ENCODE results near the gene ABCG4. TPM values are rescaled to one million over a fixed set of nuclear protein-coding genes. Genes with fewer than 3 reads are reported as not detected.

The ABCG4 gene
- total RNA-seq, 1 experiment from 2014 or later = 0.39 TPM

- POLR2A ChIA-PET = interaction anchor here (0.6 kb wide), 3 partner anchors 13 to 470 kb away, joined by 3 to 13 read pairs (median 3); no protein-coding TSS in a partner anchor
- Histone ChIP-seq H3K27ac (ENCODE audit: low read length) (peak overlapping the region; percentile 96), H3K4me3 (ENCODE audit: low read depth in 2 of 2, low read length in 2 of 2) (peak overlapping the region; percentile 79 to 87), H3K36me3 (ENCODE audit: control insufficient read depth, insufficient read depth, low read length) (peaks cover 5% of the 10 kb centered on the region), H3K4me1 (ENCODE audit: control insufficient read depth, insufficient read depth, low read length) (peaks cover 12% of the 10 kb centered on the region), H3K27me3 (ENCODE audit: control insufficient read depth, insufficient read depth, low read length) (no peaks in the 10 kb centered on the region), H3K9me3 (ENCODE audit: control insufficient read depth, insufficient read depth, low read depth, low read length) (no peaks in the 10 kb centered on the region)
- intact Hi-C loops (cut with micrococcal nuclease; ENCODE audit: unreplicated experiment) (no loop called here), in situ Hi-C loops (cut with HindIII; ENCODE audit: low pct_unique_long_range_greater_than_20kb, low sequenced_read_pairs) (no loop called here)
- DNase-seq (ENCODE audit: low read depth, low spot score) = no peak
- TF ChIP-seq CTCF (IDR thresholded peaks at IDR 0.05) = no peak
- TF ChIP-seq POLR2AphosphoS5 (IDR thresholded peaks at IDR 0.05; ENCODE audit: low read depth, low read length) = peak; percentile 32; the same call in 1 of the 2 replicates
- CTCF ChIA-PET = interaction anchor here (1.0 kb wide), 1 partner anchor 11 kb away, joined by 3 read pairs; no protein-coding TSS in a partner anchor
- BruUV-seq (replicated peaks) = TSS peak; percentile 99
- ATAC-seq = no peak
These were observed 28.2 kb upstream of the ABCG4 start for GRCh38 chr11:119120639-119121007.

GRCh38 chr11:119121008-119121810 lies 27.6 kb upstream of the ABCG4 start, which contains the start of gene HINFP:
Gene HINFP, plus strand, starts transcription at chr11:119121580. Its CDS starts 5,365 bp downstream, at chr11:119126945.
- BruUV-seq (replicated peaks) = no TSS peak
- POLR2A ChIA-PET = interaction anchor here (0.6 to 0.8 kb wide), 3 partner anchors 15 to 217 kb away, joined by 3 to 4 read pairs (median 3); no protein-coding TSS in a partner anchor

More at GRCh38 chr11:119121008-119121810, 27.6 kb upstream of the ABCG4 start, which contains the start of gene HINFP:
- DNase-seq (ENCODE audit: low read depth, low spot score) (peak; percentile 94), ATAC-seq (peak; percentile 99)
- CTCF ChIA-PET = interaction anchor here (0.5 to 1.0 kb wide), 6 partner anchors 10 to 75 kb away, joined by 3 to 4 read pairs (median 3); no protein-coding TSS in a partner anchor
- Histone ChIP-seq H3K27me3 (ENCODE audit: control insufficient read depth, insufficient read depth, low read length) (no peaks in the 10 kb centered on the region), H3K4me1 (ENCODE audit: control insufficient read depth, insufficient read depth, low read length) (peaks cover 12% of the 10 kb centered on the region), H3K27ac (ENCODE audit: low read length) (peak within 1 kb of the TSS; percentile 96), H3K4me3 (ENCODE audit: low read depth in 2 of 2, low read length in 2 of 2) (peak within 1 kb of the TSS; percentile 79 to 87), H3K9me3 (ENCODE audit: control insufficient read depth, insufficient read depth, low read depth, low read length) (no peaks in the 10 kb centered on the region), H3K36me3 (ENCODE audit: control insufficient read depth, insufficient read depth, low read length) (peaks cover 5% of the 10 kb centered on the region)
- in situ Hi-C loops (cut with HindIII; ENCODE audit: low pct_unique_long_range_greater_than_20kb, low sequenced_read_pairs) (no loop called here), intact Hi-C loops (cut with micrococcal nuclease; ENCODE audit: unreplicated experiment) (no loop called here)
- TF ChIP-seq CTCF (IDR thresholded peaks at IDR 0.05) = no peak
- TF ChIP-seq SIN3A (IDR thresholded peaks at IDR 0.05; ENCODE audit: borderline replicate concordance, insufficient read depth, low read depth, low read length) = peak; percentile 97; the same call in 1 of the 2 replicates
- TF ChIP-seq TCF7L2 (IDR thresholded peaks at IDR 0.05; ENCODE audit: low read depth, low read length) = no peak
- TF ChIP-seq REST (IDR thresholded peaks at IDR 0.05; ENCODE audit: insufficient read depth in 1 of 2, low read depth in 2 of 2, low read length in 1 of 2) = no peak
- TF ChIP-seq POLR2AphosphoS5 (IDR thresholded peaks at IDR 0.05; ENCODE audit: low read depth, low read length) = peak; percentile 98

Data from Panc1 (cell line).